Measurements from ENCODE around the gene RALGPS1. TPM values are rescaled to one million over a fixed set of nuclear protein-coding genes. Genes with fewer than 3 reads are reported as not detected.

RALGPS1 gene
- total and polyA plus RNA-seq, 2 of the 8 experiments (the other 6 are each of a cell fraction or from before 2014, with no cell fraction given), result 20.0 to 23.5 TPM

GRCh38 chr9:126925876-126926275 is 11.3 kb downstream of the RALGPS1 start:
- Histone ChIP-seq H3K4ac (replicated peaks; ENCODE audit: insufficient read length, low read depth, low read length) (no peak overlapping the region), H4K8ac (ENCODE audit: extremely low read depth, insufficient read depth, low read length) (no peak overlapping the region), H3K4me2 (ENCODE audit: insufficient read depth in 1 of 2, low read depth in 2 of 2, low read length in 2 of 2) (no peak overlapping the region), H3K4me1 (replicated peaks in 1 of 4; ENCODE audit: control insufficient read depth in 3 of 4, insufficient read depth in 4 of 4, low read length in 3 of 4) (no peaks in the 10 kb centered on the region), H3K79me2 (ENCODE audit: control insufficient read depth in 1 of 2, insufficient read depth in 2 of 2, low read length in 2 of 2) (peaks cover 0 to 19% of the 10 kb centered on the region in 2 experiments; a peak in 1 of 4 replicates), H3K4me3 (ENCODE audit: extremely low read depth in 1 of 4, insufficient read depth in 2 of 4, low read depth in 3 of 4, low read length in 4 of 4) (no peak overlapping the region), H4K20me1 (replicated peaks in 1 of 2; ENCODE audit: control insufficient read depth in 1 of 2, insufficient read depth in 2 of 2, low read length in 2 of 2) (peaks cover 8 to 19% of the 10 kb centered on the region in 2 experiments), H3K9me3 (ENCODE audit: insufficient read depth in 2 of 2, low read depth in 1 of 2, low read length in 1 of 2) (no peaks in the 10 kb centered on the region), H2BK5ac (ENCODE audit: low read depth, low read length) (no peak overlapping the region), H3K23me2 (ENCODE audit: low read depth, low read length) (no peaks in the 10 kb centered on the region), H2AFZ (ENCODE audit: low read length) (no peak overlapping the region), H2BK120ac (replicated peaks; ENCODE audit: low read depth, low read length) (no peak overlapping the region), H3K27me3 (replicated peaks in 1 of 4; ENCODE audit: control insufficient read depth in 3 of 4, extremely low read depth in 1 of 4, insufficient read depth in 3 of 4, low read length in 3 of 4) (peaks cover 0 to 6% (median 0%) of the 10 kb centered on the region in 4 experiments; a peak in 2 of 7 replicates), H2AK5ac (ENCODE audit: low read depth, low read length) (no peak overlapping the region), H2BK20ac (ENCODE audit: low read length) (no peak overlapping the region), H2BK12ac (ENCODE audit: low read depth, low read length) (no peak overlapping the region), H3K79me1 (ENCODE audit: low read depth, low read length) (peaks cover 4% of the 10 kb centered on the region), H3K56ac (replicated peaks; ENCODE audit: insufficient read length, low read depth, low read length) (no peak overlapping the region), H3K27ac (ENCODE audit: low read depth, low read length) (no peak overlapping the region), H4K91ac (replicated peaks; ENCODE audit: insufficient read length, low read length) (no peak overlapping the region), H3K18ac (ENCODE audit: extremely low read depth, low read length) (no peak overlapping the region), H3K36me3 (ENCODE audit: control insufficient read depth in 2 of 4, insufficient read depth in 4 of 4, low read length in 3 of 4) (no peaks in the 10 kb centered on the region; a peak in 1 of 8 replicates), H3K14ac (ENCODE audit: insufficient read length) (no peak overlapping the region), H2BK15ac (ENCODE audit: low read length) (no peak overlapping the region), H3K9ac (replicated peaks in 1 of 4; ENCODE audit: extremely low read depth in 1 of 4, low read depth in 3 of 4, low read length in 3 of 4) (no peak overlapping the region), H4K5ac (ENCODE audit: insufficient read length, low read depth, low read length) (no peak overlapping the region), H3K23ac (ENCODE audit: insufficient read length) (no peak overlapping the region)
- ChIA-PET POLR2A (ENCODE audit: partially characterized antibody) (interaction anchor here (0.7 to 1.6 kb wide), 3 partner anchors 9 to 69 kb away, joined by 3 to 4 read pairs (median 3); no protein-coding TSS in a partner anchor), CTCF (ENCODE audit: partially characterized antibody) (interaction anchor here (0.6 to 3.8 kb wide), 7 partner anchors 9 to 708 kb away, joined by 3 to 16 read pairs (median 8); no protein-coding TSS in a partner anchor)
- no peak for DNase-seq (ENCODE audit: low read depth in 1 of 2, low spot score in 2 of 2)
- no peak for FAIRE-seq
- TF ChIP-seq CBX8 (IDR thresholded peaks at IDR 0.05; ENCODE audit: borderline replicate concordance, low read depth, low read length), result no peak
- no peak for TF ChIP-seq TCF12 (IDR thresholded peaks at IDR 0.05; ENCODE audit: low read depth, low read length)
- no peak for TF ChIP-seq SIRT6 (IDR thresholded peaks at IDR 0.05; ENCODE audit: low read length)
- no peak for TF ChIP-seq BCL11A (IDR thresholded peaks at IDR 0.05; ENCODE audit: low read depth in 2 of 2, low read length in 2 of 2)

Data from H1 (cell line).